ENCODE measurements around the gene COL4A2.

DNA sequence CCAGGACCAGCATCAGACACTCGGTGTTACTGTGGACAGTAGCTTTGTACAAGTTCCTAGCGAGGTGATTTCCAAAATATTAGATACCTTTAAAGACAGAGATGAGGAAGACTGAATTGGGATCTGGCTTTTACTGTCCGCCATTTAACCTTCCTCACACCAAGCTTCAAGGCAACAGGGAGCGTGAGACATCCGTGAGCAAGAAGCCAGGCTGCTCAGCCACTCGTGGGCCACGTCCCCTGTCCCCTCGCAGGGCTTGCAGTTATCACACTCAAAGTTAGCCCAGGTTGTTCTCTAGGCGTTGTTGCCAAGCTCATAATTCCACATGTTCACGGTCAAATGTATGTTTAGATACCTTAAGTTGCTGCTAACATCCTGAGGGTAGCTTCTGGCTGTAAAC, 102.9 kb downstream of the COL4A2 start:
- TF ChIP-seq, protein P1, sequence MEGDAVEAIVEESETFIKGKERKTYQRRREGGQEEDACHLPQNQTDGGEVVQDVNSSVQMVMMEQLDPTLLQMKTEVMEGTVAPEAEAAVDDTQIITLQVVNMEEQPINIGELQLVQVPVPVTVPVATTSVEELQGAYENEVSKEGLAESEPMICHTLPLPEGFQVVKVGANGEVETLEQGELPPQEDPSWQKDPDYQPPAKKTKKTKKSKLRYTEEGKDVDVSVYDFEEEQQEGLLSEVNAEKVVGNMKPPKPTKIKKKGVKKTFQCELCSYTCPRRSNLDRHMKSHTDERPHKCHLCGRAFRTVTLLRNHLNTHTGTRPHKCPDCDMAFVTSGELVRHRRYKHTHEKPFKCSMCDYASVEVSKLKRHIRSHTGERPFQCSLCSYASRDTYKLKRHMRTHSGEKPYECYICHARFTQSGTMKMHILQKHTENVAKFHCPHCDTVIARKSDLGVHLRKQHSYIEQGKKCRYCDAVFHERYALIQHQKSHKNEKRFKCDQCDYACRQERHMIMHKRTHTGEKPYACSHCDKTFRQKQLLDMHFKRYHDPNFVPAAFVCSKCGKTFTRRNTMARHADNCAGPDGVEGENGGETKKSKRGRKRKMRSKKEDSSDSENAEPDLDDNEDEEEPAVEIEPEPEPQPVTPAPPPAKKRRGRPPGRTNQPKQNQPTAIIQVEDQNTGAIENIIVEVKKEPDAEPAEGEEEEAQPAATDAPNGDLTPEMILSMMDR (IDR thresholded peaks at IDR 0.05) = no peak
- no peak for TF ChIP-seq POLR2A (IDR thresholded peaks at IDR 0.05)
- TF ChIP-seq EP300 (IDR thresholded peaks at IDR 0.05) = no peak

Data from ovary (tissue), 3 donors.